Measurements from ENCODE around the gene PPP2R2C.

- no peak for TF ChIP-seq CTCF (IDR thresholded peaks at IDR 0.05 in 2 of 3, conservative IDR thresholded peaks at IDR 0.05 in 1 of 3; ENCODE audit: borderline replicate concordance in 1 of 3, insufficient read depth in 1 of 3, low read depth in 2 of 3, low read length in 2 of 3)
- no peak for TF ChIP-seq RAD21 (IDR thresholded peaks at IDR 0.05; ENCODE audit: low read depth)
- TF ChIP-seq EZH2 (IDR thresholded peaks at IDR 0.05): no peak
- TF ChIP-seq POLR2A (IDR thresholded peaks at IDR 0.05; ENCODE audit: borderline replicate concordance, extremely low read depth, insufficient read depth, insufficient read length): no peak
- TF ChIP-seq REST (IDR thresholded peaks at IDR 0.05; ENCODE audit: low read depth): no peak
- no peak for TF ChIP-seq SP1 (IDR thresholded peaks at IDR 0.05; ENCODE audit: low read depth)
- TF ChIP-seq POLR2AphosphoS5 (IDR thresholded peaks at IDR 0.05; ENCODE audit: low read depth, low read length): no peak
- no peak for TF ChIP-seq ELF1 (IDR thresholded peaks at IDR 0.05; ENCODE audit: borderline replicate concordance, low read depth)
- no peak for TF ChIP-seq TCF7L2 (IDR thresholded peaks at IDR 0.05; ENCODE audit: borderline replicate concordance, extremely low read depth, insufficient read depth, insufficient read length)
Measured at GRCh38 chr4:6386091-6386490, 86.3 kb downstream of the PPP2R2C start.

Data from HCT116 (cell line).